ENCODE results near the gene ADAD2.

GRCh38 chr16:84226026-84226425, 35.1 kb downstream of the ADAD2 start:
- no peak for TF ChIP-seq MAX (IDR thresholded peaks at IDR 0.05; ENCODE audit: insufficient read depth, insufficient read length)
- no peak for TF ChIP-seq CTCF (IDR thresholded peaks at IDR 0.05; ENCODE audit: extremely low read depth in 1 of 2, insufficient read depth in 1 of 2, low read depth in 1 of 2, low read length in 2 of 2)
- no peak for TF ChIP-seq JUN (IDR thresholded peaks at IDR 0.05; ENCODE audit: borderline replicate concordance, insufficient read depth, insufficient read length, low read depth)
